ENCODE measurements around the gene RAD54L.

Gene RAD54L

GRCh38 chr1:46205791-46206190 is 41.8 kb upstream of the RAD54L start:
- DNase-seq (ENCODE audit: low read depth): no peak
- no peak for TF ChIP-seq CTCF (IDR thresholded peaks at IDR 0.05; ENCODE audit: low read depth, low read length, missing control alignments)

GRCh38 chr1:46206399-46206798 is 41.2 kb upstream of the RAD54L start:
- TF ChIP-seq CTCF (IDR thresholded peaks at IDR 0.05; ENCODE audit: low read depth, low read length, missing control alignments): no peak
- no peak for DNase-seq (ENCODE audit: low read depth)
- no peak overlapping the region for H3K4me3 ChIP-seq (ENCODE audit: low read depth, low read length)

More at GRCh38 chr1:46205791-46206190, 41.8 kb upstream of the RAD54L start:
- no peak overlapping the region for H3K4me3 ChIP-seq (ENCODE audit: low read depth, low read length)

GRCh38 chr1:46210561-46210960 is 37.0 kb upstream of the RAD54L start:
- TF ChIP-seq CTCF (IDR thresholded peaks at IDR 0.05; ENCODE audit: low read depth, low read length, missing control alignments): no peak
- H3K4me3 ChIP-seq (ENCODE audit: low read depth, low read length): no peak overlapping the region
- no peak for DNase-seq (ENCODE audit: low read depth)

- no peak for TF ChIP-seq CTCF (IDR thresholded peaks at IDR 0.05; ENCODE audit: low read depth, low read length, missing control alignments)
- no peak overlapping the region for H3K4me3 ChIP-seq (ENCODE audit: low read depth, low read length)
- DNase-seq (ENCODE audit: low read depth): no peak
Observed at GRCh38 chr1:46211051-46211450, 36.5 kb upstream of the RAD54L start.

- no peak for DNase-seq (ENCODE audit: low read depth)
- H3K4me3 ChIP-seq (ENCODE audit: low read depth, low read length): no peak overlapping the region
- TF ChIP-seq CTCF (IDR thresholded peaks at IDR 0.05; ENCODE audit: low read depth, low read length, missing control alignments): no peak
Observed at GRCh38 chr1:46215504-46215903, 32.1 kb upstream of the RAD54L start.

GRCh38 chr1:46218443-46218842 is 29.1 kb upstream of the RAD54L start:
- H3K4me3 ChIP-seq (ENCODE audit: low read depth, low read length): no peak overlapping the region
- TF ChIP-seq CTCF (IDR thresholded peaks at IDR 0.05; ENCODE audit: low read depth, low read length, missing control alignments): no peak
- no peak for DNase-seq (ENCODE audit: low read depth)

Measured in GM12864 (cell line).